Right kidney (tissue), 1 donor: Measurements from ENCODE around the gene METTL6.
"Not testable (repeated sequence)": the region's sequence is repeated elsewhere in the genome, so short reads cannot be mapped to it uniquely, and the experiment has no call there.

Source experiments
- DNase-seq: peaks from one replicate; pipeline ENCODE4 v3.0.0-alpha.2; 2016

The METTL6 gene

DNA sequence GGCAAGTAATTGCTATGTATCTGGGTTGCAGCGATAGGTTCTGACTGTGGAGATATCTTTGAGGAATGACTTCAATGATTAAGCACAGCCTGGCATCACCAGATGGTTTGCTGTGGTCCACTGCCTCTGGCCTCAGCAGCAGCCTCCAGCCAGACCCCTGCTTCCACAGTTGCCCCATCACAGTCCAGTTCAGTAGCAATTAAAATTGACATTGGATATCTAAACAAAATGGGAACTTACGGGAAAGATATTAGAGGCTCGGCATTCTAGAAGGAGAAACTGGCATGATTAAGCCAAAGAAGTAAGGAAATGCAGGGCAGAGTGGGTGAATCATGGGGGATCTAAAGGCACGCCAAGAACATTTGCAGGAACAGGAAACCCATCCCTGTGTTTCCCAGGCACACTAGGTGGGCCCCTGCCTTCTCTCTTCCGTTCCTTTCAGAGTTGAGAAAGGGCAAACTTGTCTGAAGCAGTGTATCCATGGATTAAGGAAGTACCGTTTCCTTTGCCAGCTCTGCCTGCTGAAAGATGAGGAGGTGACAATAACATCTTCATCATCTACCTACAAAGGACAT lies 58.7 kb downstream of the METTL6 start:
- DNase-seq = no peak

GRCh38 chr3:15367059-15367458 lies 60.3 kb downstream of the METTL6 start:
- DNase-seq = no peak

GRCh38 chr3:15364078-15364477 lies 63.3 kb downstream of the METTL6 start:
- not testable (repeated sequence) for DNase-seq

GRCh38 chr3:15361494-15362214 lies 65.7 kb downstream of the METTL6 start:
- no peak for DNase-seq

DNA sequence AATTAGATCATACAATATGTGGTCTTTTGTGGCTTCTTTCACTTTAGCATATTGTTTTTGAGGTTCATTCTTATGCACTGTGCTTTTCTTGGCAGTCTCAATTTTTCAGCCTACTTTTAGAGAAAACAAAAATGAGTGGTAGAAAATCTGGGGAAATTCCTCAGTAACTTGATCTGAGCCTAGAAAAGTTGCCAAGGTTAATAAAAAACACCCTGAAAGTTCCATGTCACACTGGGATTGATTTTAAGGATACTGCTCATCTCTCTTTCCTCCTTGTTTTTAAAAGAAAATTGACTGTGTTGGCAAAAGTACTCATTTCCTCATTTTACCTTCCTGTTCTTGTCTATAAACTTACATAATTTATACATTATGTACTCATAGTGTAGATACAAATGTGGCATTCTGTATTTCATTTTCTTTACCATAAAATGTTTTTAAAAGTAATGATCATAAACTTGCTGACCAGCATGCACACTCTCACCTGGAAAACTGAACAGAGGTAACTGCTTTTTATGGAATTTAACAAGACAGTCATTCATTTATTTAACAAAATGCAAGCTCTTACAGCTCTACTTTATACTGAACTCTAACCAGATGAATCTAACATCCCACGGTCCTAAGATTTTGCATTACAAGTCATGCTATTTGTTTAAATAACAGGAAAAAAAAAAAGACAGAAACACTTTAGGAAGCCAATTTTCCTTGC lies 66.4 kb downstream of the METTL6 start:
- no peak for DNase-seq
